Adrenal gland (tissue), 12 donors: ENCODE measurements around the gene PIK3AP1. TPM values are rescaled to one million over a fixed set of nuclear protein-coding genes. Genes with fewer than 3 reads are reported as not detected.

Source experiments
- DNase-seq, 7 donors: peaks; one replicate each; pipeline ENCODE4 v3.0.0-alpha.2; 2019 to 2020
- H3K27ac ChIP-seq, 5 donors: fragments of 200-600 bp; sonication (generic) in 4 of 5; 1 replicate in 3 of 5; 2 replicates in 2 of 5; pipeline versions ENCODE4 v1.5.1 to v1.8.0; 2016 to 2020; ENCODE audit warnings: mild to moderate bottlenecking in 1 of 5
- H3K27me3 ChIP-seq: fragments of 200-600 bp; 2 replicates; pipeline ENCODE4 v1.8.0; 2021
- H3K36me3 ChIP-seq, 2 donors: fragments of 200-600 bp; replicated peaks in 1 of 2; 1 replicate in 1 of 2; 2 replicates in 1 of 2; pipeline versions ENCODE4 v1.5.1 to v1.8.0; 2018 to 2022
- H3K4me1 ChIP-seq, 2 donors: fragments of 200-600 bp; replicated peaks in 1 of 2; 1 replicate in 1 of 2; 2 replicates in 1 of 2; pipeline versions ENCODE4 v1.5.1 to v1.8.0; 2018 to 2021
- H3K4me3 ChIP-seq, 4 donors: fragments of 200-600 bp; sonication (generic) in 3 of 4; one replicate each; pipeline ENCODE4 v1.5.1; 2016 to 2018
- H3K9me3 ChIP-seq, 3 donors: fragments of 200-600 bp; sonication (generic) in 1 of 3; replicated peaks in 1 of 3; 1 replicate in 2 of 3; 2 replicates in 1 of 3; pipeline versions ENCODE4 v1.5.1 to v1.8.0; 2016 to 2021
- POLR2A ChIP-seq, 2 donors: fragments of 450-650 bp; IDR thresholded peaks; one replicate each; pipeline ENCODE4 v1.6.1; 2017; ENCODE audit warnings: antibody characterized with exemption in 2 of 2, mild to moderate bottlenecking in 2 of 2, moderate library complexity in 1 of 2
- WGBS, 4 donors: extraction: QIAGEN DNeasy Blood & Tissue Kit in 2 of 4; methylation state at CpG; one replicate each; pipeline versions ENCODE4 v1.1.5 to v1.1.7; 2013 to 2017; 5-methylcytosine and 5-hydroxymethylcytosine counted together
- intact Hi-C, 2 donors: fragments of 100-400 bp; cut with DNase I; formaldehyde crosslinking; loops; one replicate each; pipeline versions ENCODE4 v1.14.1 to v1.15.0; 2022 to 2023
- polyA plus RNA-seq, 3 donors: library from polyadenylated mRNA; stranded (reverse); fragments of 200-250 nt in 2 of 3; fragments of 350-450 nt in 1 of 3; fragmentation: Illumina TruSeq in 1 of 3; extraction: RNeasy Lipid Tissue Mini Kit (QIAGEN cat#74804) in 1 of 3; gene quantifications; one replicate each; pipeline ENCODE4 v1.2.3, GENCODE V29; 2013 to 2014
- total RNA-seq, 9 donors: library from RNA; depleted of rRNA in 4 of 9; stranded (reverse); fragments of >200 nt in 4 of 9; fragments of 120-200 nt in 1 of 9; fragmentation: NEBNext Ultra II Directional in 1 of 9; extraction: Animal tissue kit (Norgen Biotek cat#: 25700) in 1 of 9; gene quantifications; one replicate each; pipeline versions ENCODE4 v1.1.0 to v1.2.4, GENCODE V29; 2013 to 2023
- TF ChIP-seq, protein P1 (sequence below), 6 experiments: fragments of 450-650 bp in 4 of 6; fragments of 200-600 bp in 2 of 6; sonication (generic) in 1 of 6; IDR thresholded peaks; 1 replicate in 5 of 6; 2 replicates in 1 of 6; pipeline versions ENCODE4 v1.5.1 to v1.8.0; 2016 to 2021; ENCODE audit warnings: antibody characterized with exemption in 6 of 6, mild to moderate bottlenecking in 2 of 6, moderate library complexity in 1 of 6
- donor health status: healthy with polysubstance abuse.
- donor health status: Bipolar disorder and iron deficiency.
- donor health status: DM: yes; HTN: yes; CAD: no.
- donor health status: DM: no; HTN: no; CAD: no.
- donor health status: DM: no; HTN: no; CAD: no.
- donor health status: DM: yes; HTN: yes; CAD: no.

The PIK3AP1 gene
- total and polyA plus RNA-seq, 12 donors: 2.0 to 38.5 (median 10.4) TPM

DNA sequence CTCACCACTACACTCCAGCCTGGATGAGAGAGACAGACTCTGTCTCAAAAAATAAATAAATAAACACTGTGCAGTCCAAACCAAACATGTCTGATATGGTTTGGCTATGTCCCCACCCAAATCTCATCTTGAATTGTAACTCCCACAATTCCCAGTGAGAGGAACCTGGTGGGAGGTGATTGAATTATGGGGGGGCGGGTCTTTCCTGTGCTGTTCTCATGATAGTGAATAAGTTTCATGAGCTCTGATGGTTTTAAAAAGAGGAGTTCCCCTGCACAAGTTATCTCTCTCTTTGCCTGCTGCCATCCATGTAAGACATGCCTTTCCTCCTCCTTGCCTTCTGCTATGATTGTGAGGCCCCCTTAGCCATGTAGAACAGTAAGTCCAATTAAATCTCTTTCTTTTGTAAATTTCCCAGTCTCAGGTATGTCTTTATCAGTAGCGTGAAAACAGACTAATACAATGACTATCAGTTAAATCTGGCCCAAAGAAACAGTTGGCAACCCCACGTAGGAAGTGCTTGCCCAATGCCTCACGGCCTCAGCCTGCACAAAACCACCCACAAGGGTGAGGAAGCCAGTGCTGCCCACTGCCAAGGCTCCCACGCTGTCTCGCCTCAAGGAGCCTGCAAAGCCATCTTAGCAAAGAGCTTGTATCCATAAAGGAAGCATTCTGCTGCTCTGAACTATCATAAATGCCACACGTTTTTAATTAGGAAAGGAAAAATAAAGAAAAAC is 64.7 kb downstream of the PIK3AP1 start:
- Histone ChIP-seq H3K4me3 (no peak overlapping the region), H3K27ac (no peak overlapping the region), H3K9me3 (no peaks in the 10 kb centered on the region), H3K36me3 (no peaks in the 10 kb centered on the region), H3K4me1 (no peaks in the 10 kb centered on the region), H3K27me3 (no peaks in the 10 kb centered on the region)
- intact Hi-C loops: no loop called here
- 70 to 90% (median 79%) methylated on average over 7 of the region's 7 CpGs for WGBS, 4 donors
- TF ChIP-seq, protein P1, sequence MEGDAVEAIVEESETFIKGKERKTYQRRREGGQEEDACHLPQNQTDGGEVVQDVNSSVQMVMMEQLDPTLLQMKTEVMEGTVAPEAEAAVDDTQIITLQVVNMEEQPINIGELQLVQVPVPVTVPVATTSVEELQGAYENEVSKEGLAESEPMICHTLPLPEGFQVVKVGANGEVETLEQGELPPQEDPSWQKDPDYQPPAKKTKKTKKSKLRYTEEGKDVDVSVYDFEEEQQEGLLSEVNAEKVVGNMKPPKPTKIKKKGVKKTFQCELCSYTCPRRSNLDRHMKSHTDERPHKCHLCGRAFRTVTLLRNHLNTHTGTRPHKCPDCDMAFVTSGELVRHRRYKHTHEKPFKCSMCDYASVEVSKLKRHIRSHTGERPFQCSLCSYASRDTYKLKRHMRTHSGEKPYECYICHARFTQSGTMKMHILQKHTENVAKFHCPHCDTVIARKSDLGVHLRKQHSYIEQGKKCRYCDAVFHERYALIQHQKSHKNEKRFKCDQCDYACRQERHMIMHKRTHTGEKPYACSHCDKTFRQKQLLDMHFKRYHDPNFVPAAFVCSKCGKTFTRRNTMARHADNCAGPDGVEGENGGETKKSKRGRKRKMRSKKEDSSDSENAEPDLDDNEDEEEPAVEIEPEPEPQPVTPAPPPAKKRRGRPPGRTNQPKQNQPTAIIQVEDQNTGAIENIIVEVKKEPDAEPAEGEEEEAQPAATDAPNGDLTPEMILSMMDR (IDR thresholded peaks at IDR 0.05): no peak
- TF ChIP-seq POLR2A (IDR thresholded peaks at IDR 0.05): no peak
- DNase-seq: no peak

DNA sequence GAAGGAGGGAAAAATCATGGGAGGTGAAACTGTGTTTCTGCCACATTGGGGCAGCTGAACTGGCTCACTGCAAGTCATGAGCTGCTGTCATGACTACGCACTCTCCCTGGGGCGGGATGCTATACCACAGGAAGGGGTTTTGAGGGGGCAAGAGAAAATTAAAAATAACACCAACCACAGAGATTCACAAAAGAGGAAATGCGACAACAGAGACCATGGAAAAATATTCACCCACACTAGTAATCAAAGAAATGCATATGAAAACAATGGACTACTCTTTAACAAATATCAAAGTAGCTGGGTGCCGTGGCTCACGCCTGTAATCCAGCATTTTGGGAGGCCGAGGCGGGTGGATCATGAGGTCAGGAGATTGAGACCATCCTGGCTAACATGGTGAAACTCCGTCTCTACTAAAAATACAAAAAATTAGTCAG is 68.3 kb downstream of the PIK3AP1 start:
- Histone ChIP-seq H3K36me3 (no peaks in the 10 kb centered on the region), H3K4me1 (no peaks in the 10 kb centered on the region), H3K27me3 (no peaks in the 10 kb centered on the region), H3K27ac (peak overlapping the region in 1 of 5 donors; percentile 47), H3K9me3 (no peaks in the 10 kb centered on the region), H3K4me3 (no peak overlapping the region)
- intact Hi-C loops: no loop called here
- no peak for TF ChIP-seq POLR2A (IDR thresholded peaks at IDR 0.05)
- TF ChIP-seq, protein P1 (IDR thresholded peaks at IDR 0.05): no peak
- peak in 2 of 7 donors; percentile 24 to 30 for DNase-seq
- 79 to 84% (median 81%) methylated on average over 8 of the region's 8 CpGs for WGBS, 4 donors

DNA sequence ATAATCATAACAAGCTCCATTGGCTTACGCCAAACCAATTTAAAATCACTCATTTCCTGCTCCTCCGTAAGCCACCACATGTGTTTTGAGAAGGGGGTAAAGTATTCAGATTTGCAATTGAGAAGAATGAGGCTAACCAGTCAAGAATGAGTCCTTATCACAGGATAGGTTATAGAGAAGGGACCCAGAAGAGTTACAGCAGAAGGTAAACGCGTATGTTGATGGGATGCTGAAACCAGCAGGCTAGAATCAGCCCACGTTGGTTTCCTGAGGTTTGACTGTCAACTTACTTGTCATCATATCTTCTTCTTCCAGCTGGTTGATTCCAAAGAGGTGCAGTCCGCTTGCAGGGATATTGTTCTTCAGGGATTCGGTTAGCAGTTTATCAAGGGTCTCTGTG is 69.4 kb downstream of the PIK3AP1 start:
- no peak for DNase-seq
- no peak overlapping the region for H3K4me3 ChIP-seq
- no peaks in the 10 kb centered on the region for H3K36me3 ChIP-seq
- H3K27ac ChIP-seq: no peak overlapping the region
- no peaks in the 10 kb centered on the region for H3K4me1 ChIP-seq
- H3K9me3 ChIP-seq: no peaks in the 10 kb centered on the region
- intact Hi-C loops: no loop called here
- no peaks in the 10 kb centered on the region for H3K27me3 ChIP-seq
- TF ChIP-seq, protein P1 (IDR thresholded peaks at IDR 0.05): no peak
- no peak for TF ChIP-seq POLR2A (IDR thresholded peaks at IDR 0.05)
- 78 to 88% (median 81%) methylated on average over 7 of the region's 7 CpGs for WGBS, 4 donors

DNA sequence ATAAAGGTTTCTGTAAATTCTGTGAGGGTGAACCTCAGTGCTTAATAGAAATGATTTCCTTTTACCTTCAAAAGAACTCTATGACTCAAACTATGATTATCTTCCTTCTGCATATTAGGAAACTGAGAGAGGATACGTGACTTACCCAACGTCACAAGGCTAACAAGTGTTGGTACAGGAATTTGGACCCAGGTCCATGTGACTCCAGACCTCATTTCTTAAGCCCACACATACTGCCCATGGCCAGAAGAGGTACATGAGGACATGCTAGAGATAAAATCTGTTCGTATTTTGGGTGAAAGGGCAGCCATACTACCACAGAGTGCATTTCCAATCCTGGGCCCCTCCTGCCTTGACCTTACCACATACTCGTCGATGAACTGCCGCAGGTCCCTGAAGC is 72.0 kb downstream of the PIK3AP1 start:
- H3K4me1 ChIP-seq: no peaks in the 10 kb centered on the region
- no peak overlapping the region for H3K4me3 ChIP-seq
- H3K36me3 ChIP-seq: no peaks in the 10 kb centered on the region
- no peaks in the 10 kb centered on the region for H3K27me3 ChIP-seq
- DNase-seq: no peak
- H3K27ac ChIP-seq: no peak overlapping the region
- no peaks in the 10 kb centered on the region for H3K9me3 ChIP-seq
- 79 to 93% (median 86%) methylated on average over 6 of the region's 6 CpGs for WGBS, 4 donors
- intact Hi-C loops: loop anchor here in 1 of 2 donors (10.0 kb wide), 1 partner anchor 177 kb away; no protein-coding TSS in a partner anchor
- TF ChIP-seq, protein P1 (IDR thresholded peaks at IDR 0.05): no peak
- no peak for TF ChIP-seq POLR2A (IDR thresholded peaks at IDR 0.05)
